Measurements from ENCODE around the gene CBFA2T3. TPM values are rescaled to one million over a fixed set of nuclear protein-coding genes. Genes with fewer than 3 reads are reported as not detected.
"Not testable (repeated sequence)": the region's sequence is repeated elsewhere in the genome, so short reads cannot be mapped to it uniquely, and the experiment has no call there.

The CBFA2T3 gene
- not detected in 2 replicates for total RNA-seq

- peak; percentile 78 for DNase-seq (ENCODE audit: low read depth, low spot score)
Observed at GRCh38 chr16:88977018-88977811, at the start of gene CBFA2T3. CBFA2T3 (minus strand) TSS chr16:88977207; CDS start chr16:88976807, 400 bp downstream.

- DNase-seq (ENCODE audit: low read depth, low spot score) = no peak
Observed at GRCh38 chr16:89026121-89026612, 49.2 kb upstream of the CBFA2T3 start.

DNA sequence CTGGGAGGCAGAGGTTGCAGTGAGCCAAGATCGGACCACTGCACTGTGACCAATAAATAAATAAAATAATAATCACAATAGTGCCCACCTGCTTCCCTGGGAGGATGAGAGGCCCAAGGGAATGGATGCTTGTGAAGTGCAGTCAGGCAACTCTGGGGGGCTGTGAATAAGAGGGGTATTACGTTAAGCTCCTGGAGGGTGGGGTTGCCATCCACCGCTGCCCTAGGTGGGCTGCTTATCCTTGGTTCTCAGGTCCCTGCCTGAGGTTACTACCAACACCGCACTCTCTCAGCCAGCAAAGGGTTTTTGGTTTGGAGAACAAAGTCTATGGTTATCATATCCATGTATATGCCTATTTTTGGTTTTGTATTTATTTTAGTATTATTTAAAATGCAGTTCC, 48.6 kb upstream of the CBFA2T3 start:
- DNase-seq (ENCODE audit: low read depth, low spot score) = no peak

- no peak for DNase-seq (ENCODE audit: low read depth, low spot score)
Observed at GRCh38 chr16:89024546-89025060, 47.6 kb upstream of the CBFA2T3 start.

GRCh38 chr16:89023621-89024511, 46.9 kb upstream of the CBFA2T3 start:
- DNase-seq (ENCODE audit: low read depth, low spot score) = no peak

- DNase-seq (ENCODE audit: low read depth, low spot score) = no peak
Observed at GRCh38 chr16:89023151-89023551, 46.1 kb upstream of the CBFA2T3 start.

- no peak for DNase-seq (ENCODE audit: low read depth, low spot score)
Observed at GRCh38 chr16:89022051-89022836, 45.2 kb upstream of the CBFA2T3 start.

GRCh38 chr16:89020925-89021595, 44.1 kb upstream of the CBFA2T3 start:
- DNase-seq (ENCODE audit: low read depth, low spot score) = no peak

GRCh38 chr16:89020068-89020924, 43.3 kb upstream of the CBFA2T3 start:
- no peak for DNase-seq (ENCODE audit: low read depth, low spot score)

DNA sequence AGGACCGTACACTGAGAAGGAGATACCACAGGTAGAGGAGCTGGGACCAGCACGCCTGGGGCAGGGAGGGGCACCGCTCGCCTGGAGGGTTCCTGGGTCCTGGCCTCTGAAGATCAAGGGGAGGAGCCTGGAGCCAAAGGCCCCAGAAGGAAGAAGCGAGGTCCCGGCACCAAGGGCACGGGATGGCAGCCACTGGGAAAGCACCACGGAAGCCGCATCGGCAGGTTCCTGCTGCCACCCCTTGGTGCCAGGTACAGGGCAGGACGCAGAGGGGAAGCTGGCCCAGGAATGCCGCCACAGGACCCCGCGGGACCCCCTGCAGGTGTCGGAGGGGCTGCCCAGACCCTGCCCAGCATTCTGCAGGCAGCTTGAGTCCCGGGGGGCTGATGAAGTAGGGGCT, 42.5 kb upstream of the CBFA2T3 start:
- no peak for DNase-seq (ENCODE audit: low read depth, low spot score)

GRCh38 chr16:89018282-89019158, 41.5 kb upstream of the CBFA2T3 start:
- no peak for DNase-seq (ENCODE audit: low read depth, low spot score)

- DNase-seq (ENCODE audit: low read depth, low spot score) = no peak
Observed at GRCh38 chr16:89017543-89018281, 40.7 kb upstream of the CBFA2T3 start.

DNA sequence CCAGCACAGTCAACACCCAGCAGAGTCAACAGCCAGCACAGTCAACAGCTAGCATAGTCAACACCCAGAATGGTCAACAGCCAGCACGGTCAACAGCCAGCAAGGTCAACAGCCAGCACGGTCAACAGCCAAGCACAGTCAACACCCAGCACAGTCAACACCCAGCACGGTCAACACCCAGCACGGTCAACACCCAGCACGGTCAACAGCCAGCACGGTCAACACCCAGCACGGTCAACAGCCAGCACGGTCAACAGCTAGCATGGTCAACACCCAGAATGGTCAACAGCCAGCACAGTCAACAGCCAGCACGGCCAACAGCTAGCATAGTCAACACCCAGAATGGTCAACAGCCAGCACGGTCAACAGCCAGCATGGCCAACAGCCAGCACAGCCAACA, 39.6 kb upstream of the CBFA2T3 start:
- not testable (repeated sequence) for DNase-seq (ENCODE audit: low read depth, low spot score)

DNA sequence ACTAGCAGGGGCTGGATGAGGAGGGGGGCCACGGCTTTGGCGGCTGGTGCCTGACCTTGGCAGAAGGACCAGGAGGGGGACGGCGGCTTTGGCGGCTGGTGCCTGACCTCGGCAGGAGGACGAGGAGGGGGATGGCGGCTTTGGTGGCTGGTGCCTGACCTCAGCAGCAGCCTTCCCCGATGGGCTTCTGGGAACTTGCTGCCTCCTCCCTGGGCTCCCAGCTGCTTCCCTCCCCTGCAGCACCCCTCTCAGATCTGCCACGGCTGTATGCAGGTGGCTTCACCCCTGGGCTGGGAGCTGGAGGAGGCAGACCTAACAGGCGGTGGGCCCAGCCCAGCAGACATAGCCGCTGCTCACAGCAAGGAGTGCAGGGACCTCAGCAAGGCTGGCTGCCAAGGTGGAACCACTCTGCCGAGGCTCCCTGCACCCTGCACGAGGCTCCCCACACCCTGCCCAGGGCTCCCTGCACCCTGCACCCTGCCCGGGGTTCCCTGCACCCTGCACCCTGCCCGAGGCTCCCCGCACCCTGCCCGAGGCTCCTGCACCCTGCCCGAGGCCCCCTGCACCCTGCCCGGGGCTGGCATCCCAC, 38.4 kb upstream of the CBFA2T3 start:
- no peak for DNase-seq (ENCODE audit: low read depth, low spot score)

- DNase-seq (ENCODE audit: low read depth, low spot score) = no peak
Observed at GRCh38 chr16:89014403-89015230, 37.6 kb upstream of the CBFA2T3 start.

DNA sequence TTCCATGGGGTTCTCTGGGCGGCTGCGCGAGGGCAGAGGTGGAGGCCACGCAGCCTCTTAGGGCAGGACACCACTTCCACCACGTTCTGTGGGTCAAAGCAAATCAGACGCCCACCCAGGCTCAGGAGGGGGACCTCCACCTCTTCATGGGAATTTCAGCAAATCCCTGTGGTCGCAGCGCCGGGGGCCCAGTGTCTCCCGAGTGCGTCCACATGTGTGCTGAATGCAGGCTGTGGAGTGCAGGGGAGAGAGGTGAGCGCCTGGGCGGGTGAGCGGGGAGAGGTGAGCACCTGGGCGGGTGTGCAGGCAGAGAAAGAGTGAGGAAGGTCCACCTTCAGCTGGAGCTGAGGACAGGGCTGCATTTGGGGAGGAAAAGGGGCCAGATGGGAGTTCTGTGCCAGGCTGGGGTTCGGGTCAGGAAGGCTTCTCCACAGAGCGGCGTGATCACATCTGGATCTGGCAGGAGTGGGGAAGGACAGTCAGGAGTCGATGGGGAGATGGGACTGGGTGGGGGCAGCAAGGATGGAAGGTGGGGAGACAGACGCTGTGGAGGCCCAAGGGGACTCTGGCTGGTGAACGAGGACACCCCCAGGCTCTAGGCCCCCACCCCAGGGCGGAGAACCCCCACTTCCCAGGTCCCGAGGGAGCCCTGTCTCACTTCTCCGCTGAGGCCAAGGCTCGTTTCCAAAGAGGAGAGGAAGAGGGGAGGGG, 36.8 kb upstream of the CBFA2T3 start:
- no peak for DNase-seq (ENCODE audit: low read depth, low spot score)
